Renal pelvis (tissue), 4 donors: Measurements from ENCODE around the gene LCE2D. TPM values are rescaled to one million over a fixed set of nuclear protein-coding genes. Genes with fewer than 3 reads are reported as not detected.

ENCODE experiments used
- DNase-seq: peaks from one replicate; pipeline ENCODE4 v3.0.0-alpha.2; 2013
- polyA plus RNA-seq, 3 donors: library from polyadenylated mRNA; unstranded; fragments of 120-200 nt; gene quantifications; one replicate each; pipeline ENCODE4 v1.2.1, GENCODE V29; 2013; ENCODE audit not compliant: insufficient read length in 3 of 3

LCE2D gene
- polyA plus RNA-seq, 3 donors: not detected

- DNase-seq: no peak
Measured at GRCh38 chr1:152697701-152698600, 34.8 kb downstream of the LCE2D start, which contains the start of gene LCE2A. Gene LCE2A, plus strand, starts transcription at chr1:152698345. Its CDS starts 557 bp downstream, at chr1:152698902.

GRCh38 chr1:152699746-152700145, 36.6 kb downstream of the LCE2D start:
- DNase-seq: no peak

GRCh38 chr1:152707860-152708259, 44.7 kb downstream of the LCE2D start, which contains the start of gene LCE4A:
Gene LCE4A, plus strand, starts transcription at chr1:152708160. Its CDS starts 916 bp downstream, at chr1:152709076.
- DNase-seq: no peak

Other genes with a start within 250 kb of the LCE2D start
- gene CRNN, start 249.1 kb upstream of the LCE2D start, polyA plus RNA-seq: not detected
- gene LCE5A, start 152.6 kb upstream of the LCE2D start, polyA plus RNA-seq: not detected
- gene CRCT1, start 148.9 kb upstream of the LCE2D start, polyA plus RNA-seq: not detected
- gene LCE3E, start 96.6 kb upstream of the LCE2D start, polyA plus RNA-seq: not detected
- not detected for gene LCE3D, start 82.9 kb upstream of the LCE2D start, polyA plus RNA-seq
- gene LCE3C, start 63.1 kb upstream of the LCE2D start, polyA plus RNA-seq: not detected
- gene LCE3B, start 49.6 kb upstream of the LCE2D start, polyA plus RNA-seq: not detected
- gene LCE3A, start 40.3 kb upstream of the LCE2D start, polyA plus RNA-seq: not detected
- gene LCE2C, start 11.9 kb downstream of the LCE2D start, polyA plus RNA-seq: not detected
- gene LCE2B, start 22.7 kb downstream of the LCE2D start, polyA plus RNA-seq: not detected
- not detected for gene LCE2A, start 35.0 kb downstream of the LCE2D start, polyA plus RNA-seq
- gene LCE4A, start 44.8 kb downstream of the LCE2D start, polyA plus RNA-seq: not detected
- gene KPRP, start 94.6 kb downstream of the LCE2D start, polyA plus RNA-seq: not detected
- not detected for gene LCE1F, start 111.8 kb downstream of the LCE2D start, polyA plus RNA-seq
- gene LCE1E, start 122.9 kb downstream of the LCE2D start, polyA plus RNA-seq: not detected
- gene LCE1D, start 133.3 kb downstream of the LCE2D start, polyA plus RNA-seq: not detected
- gene LCE1C, start 143.3 kb downstream of the LCE2D start, polyA plus RNA-seq: not detected
- gene LCE1B, start 148.6 kb downstream of the LCE2D start, polyA plus RNA-seq: not detected
- gene LCE1A, start 164.1 kb downstream of the LCE2D start, polyA plus RNA-seq: not detected
- not detected for gene LCE6A, start 179.5 kb downstream of the LCE2D start, polyA plus RNA-seq
- not detected for gene LCE7A, start 196.6 kb downstream of the LCE2D start, polyA plus RNA-seq
- not detected for gene SMCP, start 214.9 kb downstream of the LCE2D start, polyA plus RNA-seq
- gene IVL, start 245.2 kb downstream of the LCE2D start, polyA plus RNA-seq: under 1 TPM; 0.16 to 0.36 (median 0.21) TPM